Measurements from ENCODE around the gene MAL.
"Not testable (repeated sequence)": the region's sequence is repeated elsewhere in the genome, so short reads cannot be mapped to it uniquely, and the experiment has no call there.

Gene MAL

GRCh38 chr2:95034818-95035217 is 9.3 kb downstream of the MAL start:
- no peak for DNase-seq

GRCh38 chr2:95036596-95037383 is 11.3 kb downstream of the MAL start:
- DNase-seq: no peak

GRCh38 chr2:95037384-95037839 is 11.9 kb downstream of the MAL start:
- DNase-seq: no peak

- DNase-seq: not testable (repeated sequence)
These were observed 12.5 kb downstream of the MAL start for GRCh38 chr2:95037841-95038585.

- DNase-seq: no peak
These were observed 13.3 kb downstream of the MAL start for GRCh38 chr2:95038635-95039298.

- no peak for DNase-seq
These were observed 13.9 kb downstream of the MAL start for GRCh38 chr2:95039363-95039762.

- no peak for DNase-seq
These were observed 14.5 kb downstream of the MAL start for GRCh38 chr2:95039978-95040377.

- DNase-seq: no peak
These were observed 14.9 kb downstream of the MAL start for GRCh38 chr2:95040426-95040825.

GRCh38 chr2:95041060-95041823 is 15.7 kb downstream of the MAL start:
- DNase-seq: no peak

- no peak for DNase-seq
These were observed 16.4 kb downstream of the MAL start for GRCh38 chr2:95041824-95042442.

GRCh38 chr2:95042472-95043271 is 17.2 kb downstream of the MAL start:
- no peak for DNase-seq

GRCh38 chr2:95043300-95044093 is 18.0 kb downstream of the MAL start:
- no peak for DNase-seq

- DNase-seq: no peak
These were observed 19.1 kb downstream of the MAL start for GRCh38 chr2:95044601-95045000.

GRCh38 chr2:95046371-95047112 is 21.0 kb downstream of the MAL start:
- DNase-seq: no peak

- no peak for DNase-seq
These were observed 22.4 kb downstream of the MAL start for GRCh38 chr2:95047629-95048510.

GRCh38 chr2:95048825-95049682 is 23.5 kb downstream of the MAL start:
- no peak for DNase-seq

GRCh38 chr2:95049683-95049955 is 24.1 kb downstream of the MAL start:
- DNase-seq: no peak

- no peak for DNase-seq
These were observed 24.5 kb downstream of the MAL start for GRCh38 chr2:95049961-95050360.
